Neural progenitor cell (in vitro differentiated cells): ENCODE measurements around the gene PUS1.

Experiments
- EZH2 ChIP-seq: fragments of 200-600 bp; sonication (generic); IDR thresholded peaks from 2 replicates; pipeline ENCODE4 v1.6.1; 2017; ENCODE audit warnings: antibody characterized with exemption, mild to moderate bottlenecking, moderate library complexity
- TF ChIP-seq, protein P1 (sequence below): fragments of 200-600 bp; sonication (generic); IDR thresholded peaks from 2 replicates; pipeline ENCODE4 v1.5.1; 2017; ENCODE audit warnings: antibody characterized with exemption, mild to moderate bottlenecking

DNA sequence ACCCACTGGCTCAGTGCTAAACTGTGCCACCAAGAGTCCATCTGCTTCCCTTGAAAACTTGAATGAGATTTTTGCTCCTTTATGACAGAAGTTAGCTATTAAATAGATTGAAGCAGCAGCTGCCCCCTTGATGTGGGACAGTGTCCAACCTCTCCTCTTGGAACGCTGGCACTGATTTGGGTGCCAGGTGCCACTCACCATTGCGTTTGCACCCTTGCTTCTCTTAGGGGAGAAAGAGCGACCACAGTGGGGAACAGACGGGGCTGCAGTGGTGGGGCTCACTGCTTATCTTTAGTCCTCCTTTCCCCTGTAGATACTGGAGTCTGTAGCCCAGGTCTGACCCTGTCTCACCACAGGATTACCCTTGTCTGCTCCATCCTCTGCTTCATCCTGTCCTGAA is 30.0 kb downstream of the PUS1 start:
- TF ChIP-seq EZH2: no peak
- TF ChIP-seq, protein P1, sequence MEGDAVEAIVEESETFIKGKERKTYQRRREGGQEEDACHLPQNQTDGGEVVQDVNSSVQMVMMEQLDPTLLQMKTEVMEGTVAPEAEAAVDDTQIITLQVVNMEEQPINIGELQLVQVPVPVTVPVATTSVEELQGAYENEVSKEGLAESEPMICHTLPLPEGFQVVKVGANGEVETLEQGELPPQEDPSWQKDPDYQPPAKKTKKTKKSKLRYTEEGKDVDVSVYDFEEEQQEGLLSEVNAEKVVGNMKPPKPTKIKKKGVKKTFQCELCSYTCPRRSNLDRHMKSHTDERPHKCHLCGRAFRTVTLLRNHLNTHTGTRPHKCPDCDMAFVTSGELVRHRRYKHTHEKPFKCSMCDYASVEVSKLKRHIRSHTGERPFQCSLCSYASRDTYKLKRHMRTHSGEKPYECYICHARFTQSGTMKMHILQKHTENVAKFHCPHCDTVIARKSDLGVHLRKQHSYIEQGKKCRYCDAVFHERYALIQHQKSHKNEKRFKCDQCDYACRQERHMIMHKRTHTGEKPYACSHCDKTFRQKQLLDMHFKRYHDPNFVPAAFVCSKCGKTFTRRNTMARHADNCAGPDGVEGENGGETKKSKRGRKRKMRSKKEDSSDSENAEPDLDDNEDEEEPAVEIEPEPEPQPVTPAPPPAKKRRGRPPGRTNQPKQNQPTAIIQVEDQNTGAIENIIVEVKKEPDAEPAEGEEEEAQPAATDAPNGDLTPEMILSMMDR: no peak
